A673 (cell line): Measurements from ENCODE around the gene CEP57L1. TPM values are rescaled to one million over a fixed set of nuclear protein-coding genes. Genes with fewer than 3 reads are reported as not detected.

Experiments used
- BruUV-seq: library from RNA; stranded (reverse); fragments of 400-500 nt; replicated peaks from 2 replicates; lab custom pipeline; 2021; lab: Mats Ljungman, UMichigan
- CTCF ChIA-PET: fragments of 300-600 bp; sonication (Branson Sonifier 250); formaldehyde crosslinking; loops from one replicate; lab custom pipeline; 2022; ENCODE audit warnings: antibody characterized with exemption; lab: Charles Lee
- POLR2A ChIA-PET: fragments of 300-600 bp; sonication (Branson Sonifier 250); formaldehyde crosslinking; loops from one replicate; lab custom pipeline; 2022; ENCODE audit warnings: antibody characterized with exemption; ENCODE audit not compliant: low non-redundant PET; lab: Charles Lee
- DNase-seq: peaks from one replicate; pipeline ENCODE4 v3.0.0-alpha.2; 2015; ENCODE audit warnings: low spot score
- H3K27ac ChIP-seq: fragments of 200-600 bp; sonication (generic); 2 replicates; pipeline ENCODE4 v1.5.1; 2016; ENCODE audit warnings: mixed run types, low read depth, mild to moderate bottlenecking, mixed read lengths, antibody characterized with exemption, low read length; ENCODE audit not compliant: poor library complexity, severe bottlenecking
- H3K27me3 ChIP-seq: fragments of 200-600 bp; sonication (generic); replicated peaks from 2 replicates; pipeline ENCODE4 v1.6.1; 2017; ENCODE audit warnings: mixed run types, low read depth, mild to moderate bottlenecking, mixed read lengths, antibody characterized with exemption, low read length; ENCODE audit not compliant: insufficient read depth, poor library complexity
- H3K36me3 ChIP-seq: fragments of 200-600 bp; sonication (generic); 2 replicates; pipeline ENCODE4 v1.6.1; 2016; ENCODE audit warnings: mixed run types, mild to moderate bottlenecking, mixed read lengths, antibody characterized with exemption, low read length; ENCODE audit not compliant: insufficient read depth, poor library complexity, severe bottlenecking
- H3K4me1 ChIP-seq: fragments of 200-600 bp; sonication (generic); 2 replicates; pipeline ENCODE4 v1.6.1; 2017; ENCODE audit warnings: mixed run types, mild to moderate bottlenecking, mixed read lengths, antibody characterized with exemption, low read length; ENCODE audit not compliant: insufficient read depth, poor library complexity, severe bottlenecking
- H3K4me3 ChIP-seq: fragments of 200-600 bp; sonication (generic); 2 replicates; pipeline ENCODE4 v1.5.1; 2016; ENCODE audit warnings: low read depth, mixed run types, mild to moderate bottlenecking, mixed read lengths, low read length; ENCODE audit not compliant: poor library complexity, severe bottlenecking
- H3K9me3 ChIP-seq: fragments of 200-600 bp; sonication (generic); 2 replicates; pipeline ENCODE4 v1.6.1; 2016; ENCODE audit warnings: mixed run types, low read depth, mild to moderate bottlenecking, mixed read lengths, antibody characterized with exemption, low read length; ENCODE audit not compliant: poor library complexity, severe bottlenecking
- CTCF ChIP-seq: fragments of 300-800, 200-600 bp; sonication (generic); conservative IDR thresholded peaks from 2 replicates; pipeline ENCODE4 v1.5.1; 2017; ENCODE audit warnings: low read depth, mild to moderate bottlenecking, antibody characterized with exemption, low read length, moderate library complexity, mixed read lengths
- EZH2 ChIP-seq: fragments of 200-600 bp; sonication (generic); IDR thresholded peaks from 2 replicates; pipeline ENCODE4 v1.6.1; 2017; ENCODE audit warnings: borderline replicate concordance, low read depth, mild to moderate bottlenecking, mixed read lengths, antibody characterized with exemption, low read length; ENCODE audit not compliant: poor library complexity, severe bottlenecking
- intact Hi-C: fragments of 100-400 bp; cut with micrococcal nuclease; formaldehyde crosslinking; loops from one replicate; pipeline ENCODE4 v1.10.0; 2022; ENCODE audit not compliant: unreplicated experiment
- total RNA-seq: library from RNA; stranded (reverse); gene quantifications from 2 replicates; pipeline ENCODE4 v1.2.3, GENCODE V29; 2021

CEP57L1 gene
- total RNA-seq, 1 experiment from 2014 or later: 25.7 TPM

DNA sequence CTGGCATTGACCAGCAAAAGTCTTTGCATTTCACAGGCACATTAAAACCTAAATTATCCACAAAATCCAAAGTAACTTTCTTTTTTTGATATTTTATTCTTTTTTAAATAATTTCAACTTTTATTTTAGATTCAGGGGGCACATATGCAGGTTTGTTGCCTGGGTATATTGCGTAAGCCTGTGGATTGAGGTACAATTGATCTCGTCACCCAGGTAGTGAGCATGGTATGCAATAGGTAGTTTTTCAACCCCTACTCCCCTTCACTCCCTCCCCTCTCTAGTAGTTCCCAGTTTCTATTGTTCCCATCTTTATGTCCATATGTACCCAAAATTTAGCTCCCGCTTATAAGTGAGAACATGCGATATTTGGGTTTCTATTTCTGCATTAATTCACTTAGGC, 97.6 kb downstream of the CEP57L1 start:
- POLR2A ChIA-PET: no interaction called here
- TF ChIP-seq EZH2: no peak
- no peak for TF ChIP-seq CTCF
- no peak for DNase-seq
- BruUV-seq: no TSS peak
- no peaks in the 10 kb centered on the region for H3K4me1 ChIP-seq
- H3K4me3 ChIP-seq: no peak overlapping the region
- H3K27ac ChIP-seq: no peak overlapping the region
- intact Hi-C loops: no loop called here
- H3K27me3 ChIP-seq: no peaks in the 10 kb centered on the region
- no peaks in the 10 kb centered on the region for H3K9me3 ChIP-seq
- H3K36me3 ChIP-seq: no peaks in the 10 kb centered on the region
- CTCF ChIA-PET: no interaction called here

DNA sequence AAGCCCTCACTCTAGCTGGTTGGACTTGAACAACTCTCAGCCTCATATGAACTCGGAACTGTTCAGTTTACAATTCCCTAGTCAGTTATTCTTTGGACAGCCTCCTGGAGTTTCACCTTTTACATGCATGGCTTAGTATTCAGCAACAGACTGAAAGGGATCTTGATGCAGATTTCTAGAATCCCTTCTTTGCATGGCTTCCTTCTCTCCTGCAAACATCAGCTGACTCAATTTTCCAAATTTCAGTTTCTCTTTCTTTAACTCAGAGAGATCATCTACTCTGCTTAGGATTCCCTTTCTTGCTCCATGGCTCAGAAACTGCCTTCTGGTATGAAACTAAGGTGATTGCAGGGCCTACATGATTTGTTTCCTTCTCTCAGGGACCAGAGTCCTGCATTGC, 99.6 kb downstream of the CEP57L1 start:
- Histone ChIP-seq H3K9me3 (no peaks in the 10 kb centered on the region), H3K27ac (no peak overlapping the region), H3K36me3 (no peaks in the 10 kb centered on the region), H3K4me3 (no peak overlapping the region), H3K27me3 (no peaks in the 10 kb centered on the region), H3K4me1 (no peaks in the 10 kb centered on the region)
- DNase-seq: no peak
- POLR2A ChIA-PET: no interaction called here
- no peak for TF ChIP-seq CTCF
- TF ChIP-seq EZH2: no peak
- CTCF ChIA-PET: no interaction called here
- no TSS peak for BruUV-seq
- intact Hi-C loops: no loop called here

DNA sequence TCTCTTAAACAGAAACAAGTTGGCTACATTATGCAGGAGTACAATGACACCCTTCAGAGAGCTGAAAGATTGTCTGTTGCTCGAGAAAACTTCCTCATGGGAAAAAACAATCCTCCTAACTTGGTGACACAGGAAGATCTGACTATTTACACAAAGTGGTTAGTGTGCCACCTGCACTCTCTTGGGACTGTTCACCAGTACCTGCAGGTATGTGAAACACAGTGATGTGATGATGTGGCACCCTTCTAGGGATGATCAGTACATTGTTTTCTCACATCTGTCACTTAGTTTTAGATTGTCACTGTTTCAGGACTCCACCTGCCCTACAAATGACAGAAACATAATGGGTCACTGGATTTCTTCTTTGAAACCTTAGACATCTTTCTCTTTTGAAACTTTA, 101.8 kb downstream of the CEP57L1 start:
- CTCF ChIA-PET: no interaction called here
- Histone ChIP-seq H3K4me1 (no peaks in the 10 kb centered on the region), H3K4me3 (no peak overlapping the region), H3K9me3 (no peaks in the 10 kb centered on the region), H3K27me3 (no peaks in the 10 kb centered on the region), H3K36me3 (no peaks in the 10 kb centered on the region), H3K27ac (no peak overlapping the region)
- no peak for DNase-seq
- POLR2A ChIA-PET: no interaction called here
- no TSS peak for BruUV-seq
- intact Hi-C loops: no loop called here
- no peak for TF ChIP-seq CTCF
- TF ChIP-seq EZH2: no peak
